ENCODE data around the gene MTRF1.

Gene MTRF1

GRCh38 chr13:41211062-41211461, 52.3 kb downstream of the MTRF1 start (continued):
- TF ChIP-seq BCL11B (tag by site-specific recombination; IDR thresholded peaks at IDR 0.05; ENCODE audit: low read depth) (no peak), ZIC2 (tag by site-specific recombination; IDR thresholded peaks at IDR 0.05) (no peak), OVOL3 (tag by site-specific recombination; IDR thresholded peaks at IDR 0.05) (no peak), ZNF274 (IDR thresholded peaks at IDR 0.05; ENCODE audit: low read length) (no peak), ZNF274 (tag by site-specific recombination; IDR thresholded peaks at IDR 0.05; ENCODE audit: borderline replicate concordance) (no peak)

DNA sequence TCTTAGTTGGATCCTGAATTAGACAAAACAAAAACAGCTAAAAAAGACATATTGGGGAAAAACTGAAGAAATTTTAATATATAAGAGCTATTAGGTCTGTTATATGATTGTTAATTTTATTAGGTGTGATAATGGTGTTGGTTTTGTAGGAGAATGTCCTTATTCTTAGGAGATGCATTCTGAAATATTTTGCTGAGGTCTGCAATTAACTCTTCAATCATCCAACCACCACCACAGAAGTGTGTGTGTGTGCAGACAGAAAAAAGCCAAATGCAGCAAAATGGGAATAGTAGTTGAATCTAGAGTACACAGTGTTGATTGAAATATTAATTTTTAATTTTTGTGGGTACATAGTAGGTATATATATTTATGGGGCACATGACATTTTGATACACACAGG, 56.9 kb downstream of the MTRF1 start:
- POLR2A ChIA-PET, result no interaction called here
- TF ChIP-seq ZBTB26 (tag by site-specific recombination; optimal IDR thresholded peaks at IDR 0.05) (no peak), ZNF544 (tag by site-specific recombination; IDR thresholded peaks at IDR 0.05) (no peak), ZNF707 (tag by site-specific recombination; IDR thresholded peaks at IDR 0.05) (no peak), ZBTB17 (tag by site-specific recombination; IDR thresholded peaks at IDR 0.05) (no peak), ZNF19 (tag by site-specific recombination; IDR thresholded peaks at IDR 0.05; ENCODE audit: low read depth) (no peak)
- H3K36me3 ChIP-seq (ENCODE audit: control insufficient read depth in 2 of 2, insufficient read depth in 1 of 2, low read length in 2 of 2), result no peaks in the 10 kb centered on the region
- H3K4me3 ChIP-seq (ENCODE audit: low read depth, low read length), result no peak overlapping the region
- H3K4me1 ChIP-seq (ENCODE audit: control insufficient read depth, insufficient read depth, low read length), result no peaks in the 10 kb centered on the region
- H3K9me3 ChIP-seq (ENCODE audit: control insufficient read depth, insufficient read depth, low read depth, low read length), result no peaks in the 10 kb centered on the region
- H3K27ac ChIP-seq (ENCODE audit: extremely low read depth, low read depth, low read length), result no peak overlapping the region
- CTCF ChIA-PET, result no interaction called here

- CTCF ChIA-PET, result interaction anchor here (1.8 kb wide), 1 partner anchor 19 kb away, joined by 4 read pairs; no protein-coding TSS in a partner anchor
- Histone ChIP-seq H3K36me3 (ENCODE audit: control insufficient read depth in 2 of 2, insufficient read depth in 1 of 2, low read length in 2 of 2) (no peaks in the 10 kb centered on the region), H3K27ac (ENCODE audit: extremely low read depth, low read depth, low read length) (no peak overlapping the region), H3K4me1 (ENCODE audit: control insufficient read depth, insufficient read depth, low read length) (no peaks in the 10 kb centered on the region), H3K4me3 (ENCODE audit: low read depth, low read length) (no peak overlapping the region), H3K9me3 (ENCODE audit: control insufficient read depth, insufficient read depth, low read depth, low read length) (no peaks in the 10 kb centered on the region)
- POLR2A ChIA-PET, result no interaction called here
- TF ChIP-seq SETDB1 (IDR thresholded peaks at IDR 0.05; ENCODE audit: insufficient read length, low read length) (no peak), RBAK (tag by site-specific recombination; IDR thresholded peaks at IDR 0.05) (no peak), GLI2 (tag by site-specific recombination; IDR thresholded peaks at IDR 0.05; ENCODE audit: borderline replicate concordance, low read depth) (no peak), ZNF133 (tag by site-specific recombination; IDR thresholded peaks at IDR 0.05) (no peak), SP7 (tag by site-specific recombination; IDR thresholded peaks at IDR 0.05) (no peak), ZBTB17 (tag by site-specific recombination; IDR thresholded peaks at IDR 0.05) (no peak), ZNF629 (tag by site-specific recombination; IDR thresholded peaks at IDR 0.05) (no peak), GFI1B (tag by site-specific recombination; IDR thresholded peaks at IDR 0.05) (no peak), ZNF211 (tag by site-specific recombination; IDR thresholded peaks at IDR 0.05; ENCODE audit: low read depth) (no peak), ZNF473 (tag by site-specific recombination; IDR thresholded peaks at IDR 0.05) (no peak), ZNF514 (tag by site-specific recombination; IDR thresholded peaks at IDR 0.05) (no peak), ZNF23 (tag by site-specific recombination; IDR thresholded peaks at IDR 0.05; ENCODE audit: borderline replicate concordance) (no peak), ZBTB1 (tag by site-specific recombination; IDR thresholded peaks at IDR 0.05) (no peak), ZNF174 (tag by site-specific recombination; IDR thresholded peaks at IDR 0.05) (no peak), ZNF248 (tag by site-specific recombination; IDR thresholded peaks at IDR 0.05) (no peak), ZNF221 (tag by site-specific recombination; IDR thresholded peaks at IDR 0.05; ENCODE audit: borderline replicate concordance) (no peak)
- TF ChIP-seq, protein P1, sequence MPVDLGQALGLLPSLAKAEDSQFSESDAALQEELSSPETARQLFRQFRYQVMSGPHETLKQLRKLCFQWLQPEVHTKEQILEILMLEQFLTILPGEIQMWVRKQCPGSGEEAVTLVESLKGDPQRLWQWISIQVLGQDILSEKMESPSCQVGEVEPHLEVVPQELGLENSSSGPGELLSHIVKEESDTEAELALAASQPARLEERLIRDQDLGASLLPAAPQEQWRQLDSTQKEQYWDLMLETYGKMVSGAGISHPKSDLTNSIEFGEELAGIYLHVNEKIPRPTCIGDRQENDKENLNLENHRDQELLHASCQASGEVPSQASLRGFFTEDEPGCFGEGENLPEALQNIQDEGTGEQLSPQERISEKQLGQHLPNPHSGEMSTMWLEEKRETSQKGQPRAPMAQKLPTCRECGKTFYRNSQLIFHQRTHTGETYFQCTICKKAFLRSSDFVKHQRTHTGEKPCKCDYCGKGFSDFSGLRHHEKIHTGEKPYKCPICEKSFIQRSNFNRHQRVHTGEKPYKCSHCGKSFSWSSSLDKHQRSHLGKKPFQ (tag by site-specific recombination; IDR thresholded peaks at IDR 0.05), result no peak
Measured at GRCh38 chr13:41203810-41204209, 59.6 kb downstream of the MTRF1 start.

All from HEK293 (cell line).